Astrocyte of the cerebellum (primary cell): ENCODE data around the gene PFN3.
"Not testable (repeated sequence)": the region's sequence is repeated elsewhere in the genome, so short reads cannot be mapped to it uniquely, and the experiment has no call there.

Experiments
- DNase-seq: peaks from one replicate; pipeline ENCODE4 v3.0.0-alpha.2; 2011; ENCODE audit warnings: low read depth
- H3K4me3 ChIP-seq: 2 replicates; pipeline ENCODE4 v1.5.1; 2011; ENCODE audit warnings: mild to moderate bottlenecking, low read depth, low read length, moderate library complexity
- CTCF ChIP-seq: IDR thresholded peaks from 2 replicates; pipeline ENCODE4 v1.5.1; 2012; ENCODE audit warnings: low read length, low read depth, moderate library complexity, mild to moderate bottlenecking; ENCODE audit errors: missing control alignments
- in situ Hi-C: cut with HindIII; loops from 2 replicates; pipeline ENCODE4 v1.10.0; 2017; ENCODE audit warnings: low sequenced_read_pairs

PFN3 gene

GRCh38 chr5:177423671-177424070 lies 23.2 kb upstream of the PFN3 start:
- TF ChIP-seq CTCF = no peak
- in situ Hi-C loops = no loop called here
- no peak overlapping the region for H3K4me3 ChIP-seq
- no peak for DNase-seq

GRCh38 chr5:177421062-177421798 lies 20.8 kb upstream of the PFN3 start:
- TF ChIP-seq CTCF = no peak
- no peak for DNase-seq
- in situ Hi-C loops = no loop called here
- no peak overlapping the region for H3K4me3 ChIP-seq

- H3K4me3 ChIP-seq, in situ Hi-C loops, DNase-seq: not testable (repeated sequence)
These were observed 20.0 kb upstream of the PFN3 start for GRCh38 chr5:177420472-177420871.

GRCh38 chr5:177419046-177419445 lies 18.6 kb upstream of the PFN3 start:
- TF ChIP-seq CTCF = no peak
- H3K4me3 ChIP-seq = no peak overlapping the region
- in situ Hi-C loops = no loop called here
- DNase-seq = no peak

- in situ Hi-C loops, DNase-seq, H3K4me3 ChIP-seq: not testable (repeated sequence)
These were observed 16.6 kb upstream of the PFN3 start for GRCh38 chr5:177417081-177417480.

GRCh38 chr5:177414481-177414880 lies 14.0 kb upstream of the PFN3 start:
- in situ Hi-C loops = no loop called here
- no peak for TF ChIP-seq CTCF
- no peak overlapping the region for H3K4me3 ChIP-seq
- no peak for DNase-seq

- in situ Hi-C loops = no loop called here
- H3K4me3 ChIP-seq = no peak overlapping the region
- no peak for TF ChIP-seq CTCF
- DNase-seq = no peak
These were observed 12.3 kb upstream of the PFN3 start for GRCh38 chr5:177412603-177413233.
